A673 (cell line): ENCODE measurements around the gene EPSTI1. TPM values are rescaled to one million over a fixed set of nuclear protein-coding genes. Genes with fewer than 3 reads are reported as not detected.

Experiments
- BruUV-seq: library from RNA; stranded (reverse); fragments of 400-500 nt; replicated peaks from 2 replicates; lab custom pipeline; 2021; lab: Mats Ljungman, UMichigan
- CTCF ChIA-PET: fragments of 300-600 bp; sonication (Branson Sonifier 250); formaldehyde crosslinking; loops from one replicate; lab custom pipeline; 2022; ENCODE audit warnings: antibody characterized with exemption; lab: Charles Lee
- POLR2A ChIA-PET: fragments of 300-600 bp; sonication (Branson Sonifier 250); formaldehyde crosslinking; loops from one replicate; lab custom pipeline; 2022; ENCODE audit warnings: antibody characterized with exemption; ENCODE audit not compliant: low non-redundant PET; lab: Charles Lee
- DNase-seq: peaks from one replicate; pipeline ENCODE4 v3.0.0-alpha.2; 2015; ENCODE audit warnings: low spot score
- H3K27ac ChIP-seq: fragments of 200-600 bp; sonication (generic); 2 replicates; pipeline ENCODE4 v1.5.1; 2016; ENCODE audit warnings: mixed run types, low read depth, mild to moderate bottlenecking, mixed read lengths, antibody characterized with exemption, low read length; ENCODE audit not compliant: poor library complexity, severe bottlenecking
- H3K27me3 ChIP-seq: fragments of 200-600 bp; sonication (generic); replicated peaks from 2 replicates; pipeline ENCODE4 v1.6.1; 2017; ENCODE audit warnings: mixed run types, low read depth, mild to moderate bottlenecking, mixed read lengths, antibody characterized with exemption, low read length; ENCODE audit not compliant: insufficient read depth, poor library complexity
- H3K36me3 ChIP-seq: fragments of 200-600 bp; sonication (generic); 2 replicates; pipeline ENCODE4 v1.6.1; 2016; ENCODE audit warnings: mixed run types, mild to moderate bottlenecking, mixed read lengths, antibody characterized with exemption, low read length; ENCODE audit not compliant: insufficient read depth, poor library complexity, severe bottlenecking
- H3K4me1 ChIP-seq: fragments of 200-600 bp; sonication (generic); 2 replicates; pipeline ENCODE4 v1.6.1; 2017; ENCODE audit warnings: mixed run types, mild to moderate bottlenecking, mixed read lengths, antibody characterized with exemption, low read length; ENCODE audit not compliant: insufficient read depth, poor library complexity, severe bottlenecking
- H3K4me3 ChIP-seq: fragments of 200-600 bp; sonication (generic); 2 replicates; pipeline ENCODE4 v1.5.1; 2016; ENCODE audit warnings: low read depth, mixed run types, mild to moderate bottlenecking, mixed read lengths, low read length; ENCODE audit not compliant: poor library complexity, severe bottlenecking
- H3K9me3 ChIP-seq: fragments of 200-600 bp; sonication (generic); 2 replicates; pipeline ENCODE4 v1.6.1; 2016; ENCODE audit warnings: mixed run types, low read depth, mild to moderate bottlenecking, mixed read lengths, antibody characterized with exemption, low read length; ENCODE audit not compliant: poor library complexity, severe bottlenecking
- CTCF ChIP-seq: fragments of 300-800, 200-600 bp; sonication (generic); conservative IDR thresholded peaks from 2 replicates; pipeline ENCODE4 v1.5.1; 2017; ENCODE audit warnings: low read depth, mild to moderate bottlenecking, antibody characterized with exemption, low read length, moderate library complexity, mixed read lengths
- EZH2 ChIP-seq: fragments of 200-600 bp; sonication (generic); IDR thresholded peaks from 2 replicates; pipeline ENCODE4 v1.6.1; 2017; ENCODE audit warnings: borderline replicate concordance, low read depth, mild to moderate bottlenecking, mixed read lengths, antibody characterized with exemption, low read length; ENCODE audit not compliant: poor library complexity, severe bottlenecking
- intact Hi-C: fragments of 100-400 bp; cut with micrococcal nuclease; formaldehyde crosslinking; loops from one replicate; pipeline ENCODE4 v1.10.0; 2022; ENCODE audit not compliant: unreplicated experiment
- total RNA-seq: library from RNA; stranded (reverse); gene quantifications from 2 replicates; pipeline ENCODE4 v1.2.3, GENCODE V29; 2021

Gene EPSTI1
- total RNA-seq, 1 experiment from 2014 or later, result not detected

DNA sequence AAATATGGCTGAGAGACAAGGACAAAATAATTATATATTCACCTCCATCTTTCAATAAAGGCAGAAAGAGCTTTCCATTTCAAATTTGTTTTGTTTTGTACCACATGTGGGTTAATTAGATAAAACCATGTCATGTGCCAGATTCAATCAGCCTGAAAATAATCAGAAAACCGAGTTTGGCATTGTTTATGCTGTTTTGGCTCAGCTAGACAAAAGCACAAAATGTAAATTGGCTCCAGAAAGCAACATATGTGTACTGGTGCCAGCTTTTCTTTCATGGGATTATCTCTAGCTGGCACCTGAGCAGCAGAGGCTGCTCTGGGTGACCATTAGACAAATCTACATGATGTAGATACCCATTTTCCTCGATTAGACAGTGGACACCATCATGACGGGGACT lies 22.1 kb upstream of the EPSTI1 start:
- Histone ChIP-seq H3K9me3 (no peaks in the 10 kb centered on the region), H3K4me1 (no peaks in the 10 kb centered on the region), H3K27ac (no peak overlapping the region), H3K36me3 (no peaks in the 10 kb centered on the region), H3K4me3 (no peak overlapping the region), H3K27me3 (no peaks in the 10 kb centered on the region)
- ChIA-PET POLR2A (no interaction called here), CTCF (no interaction called here)
- TF ChIP-seq EZH2 (no peak), CTCF (no peak)
- intact Hi-C loops, result no loop called here
- no peak for DNase-seq
- BruUV-seq, result no TSS peak

GRCh38 chr13:43009506-43009905 lies 17.5 kb upstream of the EPSTI1 start:
- TF ChIP-seq EZH2 (no peak), CTCF (no peak)
- H3K4me1 ChIP-seq, result peaks cover 8% of the 10 kb centered on the region
- no peaks in the 10 kb centered on the region for H3K36me3 ChIP-seq
- CTCF ChIA-PET, result no interaction called here
- DNase-seq, result no peak
- intact Hi-C loops, result no loop called here
- H3K4me3 ChIP-seq, result no peak overlapping the region
- no TSS peak for BruUV-seq
- no peaks in the 10 kb centered on the region for H3K27me3 ChIP-seq
- POLR2A ChIA-PET, result no interaction called here
- no peak overlapping the region for H3K27ac ChIP-seq
- no peaks in the 10 kb centered on the region for H3K9me3 ChIP-seq

GRCh38 chr13:43008596-43008995 lies 16.6 kb upstream of the EPSTI1 start:
- Histone ChIP-seq H3K27me3 (no peaks in the 10 kb centered on the region), H3K4me3 (no peak overlapping the region), H3K27ac (no peak overlapping the region), H3K4me1 (peaks cover 8% of the 10 kb centered on the region), H3K36me3 (no peaks in the 10 kb centered on the region), H3K9me3 (no peaks in the 10 kb centered on the region)
- ChIA-PET POLR2A (no interaction called here), CTCF (no interaction called here)
- no TSS peak for BruUV-seq
- intact Hi-C loops, result no loop called here
- TF ChIP-seq CTCF (no peak), EZH2 (no peak)
- DNase-seq, result no peak
